ENCODE results near the gene GRPEL1.

The GRPEL1 gene

DNA sequence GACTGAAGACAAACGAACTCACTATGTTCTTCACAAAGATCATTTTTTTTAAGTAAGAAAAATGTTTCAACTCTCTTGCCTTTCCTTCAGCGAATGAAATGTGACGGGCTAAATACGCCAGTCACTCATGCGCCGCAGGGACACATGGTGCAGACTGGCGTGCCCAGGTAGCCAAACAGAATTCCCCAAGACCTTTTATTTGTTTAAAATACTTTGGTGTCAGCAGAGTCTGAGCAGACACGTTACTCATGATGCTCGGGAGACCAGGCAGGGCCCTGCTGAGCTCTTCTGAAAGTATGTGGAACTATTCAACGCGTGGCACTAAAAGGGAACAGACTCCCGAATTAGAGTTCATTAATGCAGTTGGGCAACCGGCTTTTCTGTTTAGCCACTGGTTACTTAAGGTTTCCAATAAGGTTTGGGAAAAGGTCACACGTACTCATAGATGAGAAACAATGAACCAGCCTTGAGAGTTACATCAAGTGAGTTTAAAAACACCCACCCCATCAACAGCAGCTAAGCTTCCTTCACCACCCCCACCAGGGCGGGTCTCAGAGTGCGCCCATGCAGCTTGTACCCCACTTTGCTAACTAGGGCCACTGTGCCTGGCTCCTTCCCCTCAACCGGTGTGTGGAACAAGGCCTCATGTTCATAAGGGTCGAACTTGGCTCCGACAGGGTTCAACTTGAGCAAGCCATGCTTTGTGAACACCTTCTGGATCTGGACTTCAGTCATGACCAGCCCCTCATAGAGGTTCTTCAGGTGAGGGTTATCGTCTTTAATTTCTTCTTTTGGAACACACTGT is 7.3 kb downstream of the GRPEL1 start:
- POLR2A ChIA-PET: interaction anchor here (2.1 kb wide), 1 partner anchor 17 kb away, joined by 7 read pairs; the partner anchor contains the start of gene TADA2B
- Histone ChIP-seq H3K4me3 (ENCODE audit: low read depth, low read length) (no peak overlapping the region), H3K9me3 (ENCODE audit: control insufficient read depth, insufficient read depth, low read depth, low read length) (no peaks in the 10 kb centered on the region), H3K4me1 (ENCODE audit: control insufficient read depth, insufficient read depth, low read length) (no peaks in the 10 kb centered on the region), H3K36me3 (ENCODE audit: control insufficient read depth in 2 of 2, insufficient read depth in 1 of 2, low read length in 2 of 2) (peaks cover 0 to 86% of the 10 kb centered on the region in 2 experiments; a peak in 2 of 3 replicates), H3K27ac (ENCODE audit: extremely low read depth, low read depth, low read length) (no peak overlapping the region)
- TF ChIP-seq, protein P1, sequence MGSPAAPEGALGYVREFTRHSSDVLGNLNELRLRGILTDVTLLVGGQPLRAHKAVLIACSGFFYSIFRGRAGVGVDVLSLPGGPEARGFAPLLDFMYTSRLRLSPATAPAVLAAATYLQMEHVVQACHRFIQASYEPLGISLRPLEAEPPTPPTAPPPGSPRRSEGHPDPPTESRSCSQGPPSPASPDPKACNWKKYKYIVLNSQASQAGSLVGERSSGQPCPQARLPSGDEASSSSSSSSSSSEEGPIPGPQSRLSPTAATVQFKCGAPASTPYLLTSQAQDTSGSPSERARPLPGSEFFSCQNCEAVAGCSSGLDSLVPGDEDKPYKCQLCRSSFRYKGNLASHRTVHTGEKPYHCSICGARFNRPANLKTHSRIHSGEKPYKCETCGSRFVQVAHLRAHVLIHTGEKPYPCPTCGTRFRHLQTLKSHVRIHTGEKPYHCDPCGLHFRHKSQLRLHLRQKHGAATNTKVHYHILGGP (tag by site-specific recombination; IDR thresholded peaks at IDR 0.05): no peak
- TF ChIP-seq ZBTB21 (tag by site-specific recombination; IDR thresholded peaks at IDR 0.05): no peak
- no peak for TF ChIP-seq ZBTB48 (tag by site-specific recombination; IDR thresholded peaks at IDR 0.05)
- TF ChIP-seq MYNN (tag by site-specific recombination; IDR thresholded peaks at IDR 0.05; ENCODE audit: borderline replicate concordance): no peak
- no peak for TF ChIP-seq ZNF626 (tag by site-specific recombination; IDR thresholded peaks at IDR 0.05)
- TF ChIP-seq, protein P2, sequence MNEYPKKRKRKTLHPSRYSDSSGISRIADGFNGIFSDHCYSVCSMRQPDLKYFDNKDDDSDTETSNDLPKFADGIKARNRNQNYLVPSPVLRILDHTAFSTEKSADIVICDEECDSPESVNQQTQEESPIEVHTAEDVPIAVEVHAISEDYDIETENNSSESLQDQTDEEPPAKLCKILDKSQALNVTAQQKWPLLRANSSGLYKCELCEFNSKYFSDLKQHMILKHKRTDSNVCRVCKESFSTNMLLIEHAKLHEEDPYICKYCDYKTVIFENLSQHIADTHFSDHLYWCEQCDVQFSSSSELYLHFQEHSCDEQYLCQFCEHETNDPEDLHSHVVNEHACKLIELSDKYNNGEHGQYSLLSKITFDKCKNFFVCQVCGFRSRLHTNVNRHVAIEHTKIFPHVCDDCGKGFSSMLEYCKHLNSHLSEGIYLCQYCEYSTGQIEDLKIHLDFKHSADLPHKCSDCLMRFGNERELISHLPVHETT (tag by site-specific recombination; IDR thresholded peaks at IDR 0.05): no peak
- TF ChIP-seq ZNF426 (tag by site-specific recombination; IDR thresholded peaks at IDR 0.05): no peak
- TF ChIP-seq, protein P3, sequence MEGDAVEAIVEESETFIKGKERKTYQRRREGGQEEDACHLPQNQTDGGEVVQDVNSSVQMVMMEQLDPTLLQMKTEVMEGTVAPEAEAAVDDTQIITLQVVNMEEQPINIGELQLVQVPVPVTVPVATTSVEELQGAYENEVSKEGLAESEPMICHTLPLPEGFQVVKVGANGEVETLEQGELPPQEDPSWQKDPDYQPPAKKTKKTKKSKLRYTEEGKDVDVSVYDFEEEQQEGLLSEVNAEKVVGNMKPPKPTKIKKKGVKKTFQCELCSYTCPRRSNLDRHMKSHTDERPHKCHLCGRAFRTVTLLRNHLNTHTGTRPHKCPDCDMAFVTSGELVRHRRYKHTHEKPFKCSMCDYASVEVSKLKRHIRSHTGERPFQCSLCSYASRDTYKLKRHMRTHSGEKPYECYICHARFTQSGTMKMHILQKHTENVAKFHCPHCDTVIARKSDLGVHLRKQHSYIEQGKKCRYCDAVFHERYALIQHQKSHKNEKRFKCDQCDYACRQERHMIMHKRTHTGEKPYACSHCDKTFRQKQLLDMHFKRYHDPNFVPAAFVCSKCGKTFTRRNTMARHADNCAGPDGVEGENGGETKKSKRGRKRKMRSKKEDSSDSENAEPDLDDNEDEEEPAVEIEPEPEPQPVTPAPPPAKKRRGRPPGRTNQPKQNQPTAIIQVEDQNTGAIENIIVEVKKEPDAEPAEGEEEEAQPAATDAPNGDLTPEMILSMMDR (tag by site-specific recombination; IDR thresholded peaks at IDR 0.05): no peak
- TF ChIP-seq ZNF266 (tag by site-specific recombination; IDR thresholded peaks at IDR 0.05; ENCODE audit: low read depth): no peak
- TF ChIP-seq ZNF785 (tag by site-specific recombination; IDR thresholded peaks at IDR 0.05): no peak
- TF ChIP-seq ZNF555 (tag by site-specific recombination; conservative IDR thresholded peaks at IDR 0.05): no peak
- CTCF ChIA-PET: interaction anchor here (0.9 kb wide), 1 partner anchor 10 kb away, joined by 3 read pairs; no protein-coding TSS in a partner anchor

DNA sequence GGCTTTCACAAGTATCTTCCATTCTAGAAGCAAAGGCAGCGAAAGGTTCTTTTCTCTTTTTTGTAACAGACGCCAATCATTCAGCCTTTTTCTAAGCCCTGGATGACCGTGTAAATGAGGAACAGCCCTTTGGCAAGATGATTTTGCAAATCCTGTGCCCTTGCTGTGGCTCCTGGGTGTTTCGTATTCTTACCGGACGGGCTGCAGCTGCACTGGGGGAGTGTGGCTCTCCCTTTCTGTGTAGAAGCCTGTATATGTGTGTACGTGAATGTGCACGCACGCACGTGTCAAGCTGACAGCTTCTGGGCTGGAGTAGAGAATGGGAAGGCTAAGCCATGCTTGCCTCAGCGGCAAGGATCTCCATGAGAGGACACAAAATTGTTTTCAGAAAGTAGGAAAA is 8.2 kb downstream of the GRPEL1 start:
- POLR2A ChIA-PET: interaction anchor here (1.4 kb wide), 1 partner anchor 8 kb away, joined by 5 read pairs; the partner anchor contains the start of gene GRPEL1
- no peaks in the 10 kb centered on the region for H3K9me3 ChIP-seq (ENCODE audit: control insufficient read depth, insufficient read depth, low read depth, low read length)
- H3K36me3 ChIP-seq (ENCODE audit: control insufficient read depth in 2 of 2, insufficient read depth in 1 of 2, low read length in 2 of 2): peaks cover 0 to 87% of the 10 kb centered on the region in 2 experiments; a peak in 2 of 3 replicates
- CTCF ChIA-PET: interaction anchor here (0.9 kb wide), 1 partner anchor 11 kb away, joined by 3 read pairs; no protein-coding TSS in a partner anchor
- no peaks in the 10 kb centered on the region for H3K4me1 ChIP-seq (ENCODE audit: control insufficient read depth, insufficient read depth, low read length)
- no peak overlapping the region for H3K27ac ChIP-seq (ENCODE audit: extremely low read depth, low read depth, low read length)
- no peak overlapping the region for H3K4me3 ChIP-seq (ENCODE audit: low read depth, low read length)
- TF ChIP-seq ZNF350 (tag by site-specific recombination; IDR thresholded peaks at IDR 0.05) (no peak), ZNF544 (tag by site-specific recombination; IDR thresholded peaks at IDR 0.05) (no peak), ZNF16 (tag by site-specific recombination; IDR thresholded peaks at IDR 0.05; ENCODE audit: low read depth) (no peak)
- TF ChIP-seq, protein P4, sequence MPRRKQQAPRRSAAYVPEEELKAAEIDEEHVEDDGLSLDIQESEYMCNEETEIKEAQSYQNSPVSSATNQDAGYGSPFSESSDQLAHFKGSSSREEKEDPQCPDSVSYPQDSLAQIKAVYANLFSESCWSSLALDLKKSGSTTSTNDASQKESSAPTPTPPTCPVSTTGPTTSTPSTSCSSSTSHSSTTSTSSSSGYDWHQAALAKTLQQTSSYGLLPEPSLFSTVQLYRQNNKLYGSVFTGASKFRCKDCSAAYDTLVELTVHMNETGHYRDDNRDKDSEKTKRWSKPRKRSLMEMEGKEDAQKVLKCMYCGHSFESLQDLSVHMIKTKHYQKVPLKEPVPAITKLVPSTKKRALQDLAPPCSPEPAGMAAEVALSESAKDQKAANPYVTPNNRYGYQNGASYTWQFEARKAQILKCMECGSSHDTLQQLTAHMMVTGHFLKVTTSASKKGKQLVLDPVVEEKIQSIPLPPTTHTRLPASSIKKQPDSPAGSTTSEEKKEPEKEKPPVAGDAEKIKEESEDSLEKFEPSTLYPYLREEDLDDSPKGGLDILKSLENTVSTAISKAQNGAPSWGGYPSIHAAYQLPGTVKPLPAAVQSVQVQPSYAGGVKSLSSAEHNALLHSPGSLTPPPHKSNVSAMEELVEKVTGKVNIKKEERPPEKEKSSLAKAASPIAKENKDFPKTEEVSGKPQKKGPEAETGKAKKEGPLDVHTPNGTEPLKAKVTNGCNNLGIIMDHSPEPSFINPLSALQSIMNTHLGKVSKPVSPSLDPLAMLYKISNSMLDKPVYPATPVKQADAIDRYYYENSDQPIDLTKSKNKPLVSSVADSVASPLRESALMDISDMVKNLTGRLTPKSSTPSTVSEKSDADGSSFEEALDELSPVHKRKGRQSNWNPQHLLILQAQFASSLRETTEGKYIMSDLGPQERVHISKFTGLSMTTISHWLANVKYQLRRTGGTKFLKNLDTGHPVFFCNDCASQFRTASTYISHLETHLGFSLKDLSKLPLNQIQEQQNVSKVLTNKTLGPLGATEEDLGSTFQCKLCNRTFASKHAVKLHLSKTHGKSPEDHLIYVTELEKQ (tag by site-specific recombination; IDR thresholded peaks at IDR 0.05; ENCODE audit: borderline replicate concordance): no peak
- TF ChIP-seq, protein P5, sequence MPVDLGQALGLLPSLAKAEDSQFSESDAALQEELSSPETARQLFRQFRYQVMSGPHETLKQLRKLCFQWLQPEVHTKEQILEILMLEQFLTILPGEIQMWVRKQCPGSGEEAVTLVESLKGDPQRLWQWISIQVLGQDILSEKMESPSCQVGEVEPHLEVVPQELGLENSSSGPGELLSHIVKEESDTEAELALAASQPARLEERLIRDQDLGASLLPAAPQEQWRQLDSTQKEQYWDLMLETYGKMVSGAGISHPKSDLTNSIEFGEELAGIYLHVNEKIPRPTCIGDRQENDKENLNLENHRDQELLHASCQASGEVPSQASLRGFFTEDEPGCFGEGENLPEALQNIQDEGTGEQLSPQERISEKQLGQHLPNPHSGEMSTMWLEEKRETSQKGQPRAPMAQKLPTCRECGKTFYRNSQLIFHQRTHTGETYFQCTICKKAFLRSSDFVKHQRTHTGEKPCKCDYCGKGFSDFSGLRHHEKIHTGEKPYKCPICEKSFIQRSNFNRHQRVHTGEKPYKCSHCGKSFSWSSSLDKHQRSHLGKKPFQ (tag by site-specific recombination; IDR thresholded peaks at IDR 0.05): no peak
- TF ChIP-seq, protein P6, sequence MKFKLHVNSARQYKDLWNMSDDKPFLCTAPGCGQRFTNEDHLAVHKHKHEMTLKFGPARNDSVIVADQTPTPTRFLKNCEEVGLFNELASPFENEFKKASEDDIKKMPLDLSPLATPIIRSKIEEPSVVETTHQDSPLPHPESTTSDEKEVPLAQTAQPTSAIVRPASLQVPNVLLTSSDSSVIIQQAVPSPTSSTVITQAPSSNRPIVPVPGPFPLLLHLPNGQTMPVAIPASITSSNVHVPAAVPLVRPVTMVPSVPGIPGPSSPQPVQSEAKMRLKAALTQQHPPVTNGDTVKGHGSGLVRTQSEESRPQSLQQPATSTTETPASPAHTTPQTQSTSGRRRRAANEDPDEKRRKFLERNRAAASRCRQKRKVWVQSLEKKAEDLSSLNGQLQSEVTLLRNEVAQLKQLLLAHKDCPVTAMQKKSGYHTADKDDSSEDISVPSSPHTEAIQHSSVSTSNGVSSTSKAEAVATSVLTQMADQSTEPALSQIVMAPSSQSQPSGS (tag by site-specific recombination; IDR thresholded peaks at IDR 0.05; ENCODE audit: low read depth): no peak
- TF ChIP-seq, protein P7, sequence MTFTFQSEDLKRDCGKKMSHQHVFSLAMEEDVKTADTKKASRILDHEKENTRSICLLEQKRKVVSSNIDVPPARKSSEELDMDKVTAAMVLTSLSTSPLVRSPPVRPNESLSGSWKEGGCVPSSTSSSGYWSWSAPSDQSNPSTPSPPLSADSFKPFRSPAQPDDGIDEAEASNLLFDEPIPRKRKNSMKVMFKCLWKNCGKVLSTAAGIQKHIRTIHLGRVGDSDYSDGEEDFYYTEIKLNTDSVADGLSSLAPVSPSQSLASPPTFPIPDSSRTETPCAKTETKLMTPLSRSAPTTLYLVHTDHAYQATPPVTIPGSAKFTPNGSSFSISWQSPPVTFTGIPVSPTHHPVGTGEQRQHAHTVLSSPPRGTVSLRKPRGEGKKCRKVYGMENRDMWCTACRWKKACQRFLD (tag by site-specific recombination; IDR thresholded peaks at IDR 0.05): no peak

Measured in HEK293 (cell line).